ENCODE measurements around the gene IFT80.

DNA sequence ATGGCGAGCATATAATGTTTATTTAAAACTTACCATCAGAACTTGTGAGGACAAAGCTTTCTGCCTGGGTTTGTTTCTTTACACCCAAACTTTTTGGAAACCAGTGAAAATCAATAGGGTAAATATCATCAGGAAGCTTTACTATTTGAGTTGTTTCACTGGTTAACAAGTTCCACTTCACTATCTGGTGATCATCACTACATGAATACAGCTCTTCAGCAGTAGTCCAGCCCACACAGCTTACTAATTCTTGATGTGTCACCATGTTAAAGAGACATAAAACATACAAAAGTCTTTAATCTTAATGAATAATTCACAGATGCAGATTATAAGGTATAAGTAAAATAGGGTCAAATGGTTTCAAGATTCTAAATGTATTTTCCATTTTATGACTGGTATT lies 17.6 kb downstream of the IFT80 start:
- no peak for TF ChIP-seq POLR2A (IDR thresholded peaks at IDR 0.05)
- TF ChIP-seq, protein P1, sequence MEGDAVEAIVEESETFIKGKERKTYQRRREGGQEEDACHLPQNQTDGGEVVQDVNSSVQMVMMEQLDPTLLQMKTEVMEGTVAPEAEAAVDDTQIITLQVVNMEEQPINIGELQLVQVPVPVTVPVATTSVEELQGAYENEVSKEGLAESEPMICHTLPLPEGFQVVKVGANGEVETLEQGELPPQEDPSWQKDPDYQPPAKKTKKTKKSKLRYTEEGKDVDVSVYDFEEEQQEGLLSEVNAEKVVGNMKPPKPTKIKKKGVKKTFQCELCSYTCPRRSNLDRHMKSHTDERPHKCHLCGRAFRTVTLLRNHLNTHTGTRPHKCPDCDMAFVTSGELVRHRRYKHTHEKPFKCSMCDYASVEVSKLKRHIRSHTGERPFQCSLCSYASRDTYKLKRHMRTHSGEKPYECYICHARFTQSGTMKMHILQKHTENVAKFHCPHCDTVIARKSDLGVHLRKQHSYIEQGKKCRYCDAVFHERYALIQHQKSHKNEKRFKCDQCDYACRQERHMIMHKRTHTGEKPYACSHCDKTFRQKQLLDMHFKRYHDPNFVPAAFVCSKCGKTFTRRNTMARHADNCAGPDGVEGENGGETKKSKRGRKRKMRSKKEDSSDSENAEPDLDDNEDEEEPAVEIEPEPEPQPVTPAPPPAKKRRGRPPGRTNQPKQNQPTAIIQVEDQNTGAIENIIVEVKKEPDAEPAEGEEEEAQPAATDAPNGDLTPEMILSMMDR (IDR thresholded peaks at IDR 0.05) = no peak

All from uterus (tissue), 2 donors.